HG03558 (cell line): ENCODE results near the gene SNX14.
A peak's percentile ranks its signal among the peaks of the same experiment; 100 is the strongest.
"Not testable (repeated sequence)": the region's sequence is repeated elsewhere in the genome, so short reads cannot be mapped to it uniquely, and the experiment has no call there.

Experiments
- ATAC-seq: cut with Tn5 transposase; IDR thresholded peaks from one replicate; pipeline ENCODE4 v1.9.1; 2021; ENCODE audit warnings: moderate number of reproducible peaks; ENCODE audit not compliant: unreplicated experiment; ENCODE audit errors: extremely low read depth

The SNX14 gene

GRCh38 chr6:85593438-85594196 is at the start of gene SNX14:
TSS of gene SNX14 (minus strand) at chr6:85593858. CDS start at chr6:85593718, 140 bp downstream.
- peak; percentile 79 for ATAC-seq

- peak; percentile 60 for ATAC-seq
Measured at GRCh38 chr6:85642774-85643536, 49.3 kb upstream of the SNX14 start, which contains the start of gene SYNCRIP. TSS of gene SYNCRIP (minus strand) at chr6:85642886. CDS start at chr6:85641439, 1,447 bp downstream.

GRCh38 chr6:85641897-85642773 is 48.5 kb upstream of the SNX14 start:
- no peak for ATAC-seq

- no peak for ATAC-seq
Measured at GRCh38 chr6:85641522-85641896, 47.9 kb upstream of the SNX14 start.

GRCh38 chr6:85640821-85641220 is 47.2 kb upstream of the SNX14 start:
- ATAC-seq, result no peak

GRCh38 chr6:85637579-85637978 is 43.9 kb upstream of the SNX14 start:
- no peak for ATAC-seq

GRCh38 chr6:85632164-85632942 is 38.7 kb upstream of the SNX14 start:
- ATAC-seq, result no peak

- ATAC-seq, result not testable (repeated sequence)
Measured at GRCh38 chr6:85631117-85631516, 37.5 kb upstream of the SNX14 start.

GRCh38 chr6:85628353-85628752 is 34.7 kb upstream of the SNX14 start:
- ATAC-seq, result no peak

GRCh38 chr6:85620308-85620707 is 26.6 kb upstream of the SNX14 start:
- no peak for ATAC-seq

- no peak for ATAC-seq
Measured at GRCh38 chr6:85614780-85615179, 21.1 kb upstream of the SNX14 start.

- ATAC-seq, result no peak
Measured at GRCh38 chr6:85612690-85613474, 19.2 kb upstream of the SNX14 start.

GRCh38 chr6:85610182-85610895 is 16.7 kb upstream of the SNX14 start:
- ATAC-seq, result no peak

GRCh38 chr6:85602100-85602499 is 8.4 kb upstream of the SNX14 start:
- ATAC-seq, result no peak

GRCh38 chr6:85600713-85601313 is 7.2 kb upstream of the SNX14 start:
- no peak for ATAC-seq

GRCh38 chr6:85594197-85594930 is 706 bp upstream of the SNX14 start:
- ATAC-seq, result no peak

GRCh38 chr6:85592033-85592432 is 1.6 kb downstream of the SNX14 start:
- ATAC-seq, result no peak
